Neural progenitor cell (in vitro differentiated cells): ENCODE data around the gene CTNNBIP1. TPM values are rescaled to one million over a fixed set of nuclear protein-coding genes. Genes with fewer than 3 reads are reported as not detected.

ENCODE experiments used
- DNase-seq: peaks from one replicate; pipeline ENCODE4 v3.0.0-alpha.2; 2016; ENCODE audit warnings: low spot score
- H2AFZ ChIP-seq: fragments of 200-600 bp; sonication (generic); replicated peaks from 2 replicates; pipeline ENCODE4 v1.6.1; 2016; ENCODE audit warnings: antibody characterized with exemption
- H3F3A ChIP-seq: fragments of 200-600 bp; sonication (generic); 2 replicates; pipeline ENCODE4 v1.6.1; 2016; ENCODE audit warnings: antibody characterized with exemption, low read depth
- H3K27ac ChIP-seq: fragments of 200-600 bp; sonication (generic); 2 replicates; pipeline ENCODE4 v1.5.1; 2016; ENCODE audit warnings: mild to moderate bottlenecking
- H3K27me3 ChIP-seq: fragments of 200-600 bp; sonication (generic); 2 replicates; pipeline ENCODE4 v1.6.1; 2016; ENCODE audit warnings: mild to moderate bottlenecking, moderate library complexity
- H3K36me3 ChIP-seq: fragments of 200-600 bp; sonication (generic); 2 replicates; pipeline ENCODE4 v1.5.1; 2016
- H3K4me1 ChIP-seq: fragments of 200-600 bp; sonication (generic); 2 replicates; pipeline ENCODE4 v1.6.1; 2016; ENCODE audit warnings: mixed run types
- H3K4me2 ChIP-seq: fragments of 200-600 bp; sonication (generic); 2 replicates; pipeline ENCODE4 v1.6.1; 2016
- H3K4me3 ChIP-seq: fragments of 200-600 bp; sonication (generic); 2 replicates; pipeline ENCODE4 v1.5.1; 2016
- H3K79me2 ChIP-seq: fragments of 200-600 bp; sonication (generic); 2 replicates; pipeline ENCODE4 v1.6.1; 2016; ENCODE audit warnings: low read depth
- H3K9ac ChIP-seq: fragments of 200-600 bp; sonication (generic); 2 replicates; pipeline ENCODE4 v1.6.1; 2016
- H3K9me3 ChIP-seq: fragments of 200-600 bp; sonication (generic); 2 replicates; pipeline ENCODE4 v1.5.1; 2016; ENCODE audit warnings: low read depth
- H4K20me1 ChIP-seq: fragments of 200-600 bp; sonication (generic); 2 replicates; pipeline ENCODE4 v1.6.1; 2016; ENCODE audit warnings: low read depth
- H3K27ac Mint-ChIP-seq: 3 replicates; pipeline ENCODE4 v1.8.0; 2021; ENCODE audit warnings: mixed read lengths
- H3K27me3 Mint-ChIP-seq: 2 replicates; pipeline ENCODE4 v1.8.0; 2022; ENCODE audit warnings: low read depth, mild to moderate bottlenecking, inconsistent platforms, moderate library complexity, mixed read lengths; ENCODE audit not compliant: insufficient read depth
- H3K36me3 Mint-ChIP-seq: 3 replicates; pipeline ENCODE4 v1.8.0; 2021; ENCODE audit warnings: mixed read lengths
- H3K4me1 Mint-ChIP-seq: 3 replicates; pipeline ENCODE4 v1.8.0; 2021; ENCODE audit warnings: mixed read lengths
- H3K4me3 Mint-ChIP-seq: 3 replicates; pipeline ENCODE4 v1.8.0; 2021; ENCODE audit warnings: mild to moderate bottlenecking, moderate library complexity, mixed read lengths
- H3K9me3 Mint-ChIP-seq: 3 replicates; pipeline ENCODE4 v1.8.0; 2020; ENCODE audit warnings: mixed read lengths
- EZH2 ChIP-seq: fragments of 200-600 bp; sonication (generic); IDR thresholded peaks from 2 replicates; pipeline ENCODE4 v1.6.1; 2017; ENCODE audit warnings: antibody characterized with exemption, mild to moderate bottlenecking, moderate library complexity
- EZH2phosphoT487 ChIP-seq: fragments of 200-600 bp; sonication (generic); IDR thresholded peaks from 2 replicates; pipeline ENCODE4 v1.6.1; 2017; ENCODE audit warnings: antibody characterized with exemption
- total RNA-seq: library from RNA; depleted of rRNA; stranded (reverse); fragments of >200 nt; gene quantifications from 2 replicates; pipeline ENCODE4 v1.2.3, GENCODE V29; 2015; ENCODE audit warnings: low replicate concordance
- TF ChIP-seq, protein P1 (sequence below): fragments of 200-600 bp; sonication (generic); IDR thresholded peaks from 2 replicates; pipeline ENCODE4 v1.5.1; 2017; ENCODE audit warnings: antibody characterized with exemption, mild to moderate bottlenecking

CTNNBIP1 gene
- total RNA-seq, 1 donor from 2014 or later, result 68.8 TPM

GRCh38 chr1:9825093-9826074, 84.7 kb downstream of the CTNNBIP1 start:
- TF ChIP-seq EZH2, result no peak
- TF ChIP-seq, protein P1, sequence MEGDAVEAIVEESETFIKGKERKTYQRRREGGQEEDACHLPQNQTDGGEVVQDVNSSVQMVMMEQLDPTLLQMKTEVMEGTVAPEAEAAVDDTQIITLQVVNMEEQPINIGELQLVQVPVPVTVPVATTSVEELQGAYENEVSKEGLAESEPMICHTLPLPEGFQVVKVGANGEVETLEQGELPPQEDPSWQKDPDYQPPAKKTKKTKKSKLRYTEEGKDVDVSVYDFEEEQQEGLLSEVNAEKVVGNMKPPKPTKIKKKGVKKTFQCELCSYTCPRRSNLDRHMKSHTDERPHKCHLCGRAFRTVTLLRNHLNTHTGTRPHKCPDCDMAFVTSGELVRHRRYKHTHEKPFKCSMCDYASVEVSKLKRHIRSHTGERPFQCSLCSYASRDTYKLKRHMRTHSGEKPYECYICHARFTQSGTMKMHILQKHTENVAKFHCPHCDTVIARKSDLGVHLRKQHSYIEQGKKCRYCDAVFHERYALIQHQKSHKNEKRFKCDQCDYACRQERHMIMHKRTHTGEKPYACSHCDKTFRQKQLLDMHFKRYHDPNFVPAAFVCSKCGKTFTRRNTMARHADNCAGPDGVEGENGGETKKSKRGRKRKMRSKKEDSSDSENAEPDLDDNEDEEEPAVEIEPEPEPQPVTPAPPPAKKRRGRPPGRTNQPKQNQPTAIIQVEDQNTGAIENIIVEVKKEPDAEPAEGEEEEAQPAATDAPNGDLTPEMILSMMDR, result no peak
- TF ChIP-seq EZH2phosphoT487, result no peak
- Histone ChIP-seq H2AFZ (no peak overlapping the region), H3K27ac (no peak overlapping the region), H3K4me1 (peaks cover 30% of the 10 kb centered on the region), H3K9ac (no peak overlapping the region), H3K36me3 (no peaks in the 10 kb centered on the region), H4K20me1 (peaks cover 28% of the 10 kb centered on the region), H3K4me2 (peak overlapping the region; percentile 98), H3F3A (peaks cover 44% of the 10 kb centered on the region), H3K4me3 (peak overlapping the region; percentile 78), H3K27me3 (peaks cover 13% of the 10 kb centered on the region), H3K79me2 (peaks cover 31% of the 10 kb centered on the region), H3K9me3 (no peaks in the 10 kb centered on the region)
- H3K27me3 Mint-ChIP-seq, result peaks cover 11% of the 10 kb centered on the region
- DNase-seq, result peak; percentile 39
- H3K36me3 Mint-ChIP-seq, result peaks cover 2% of the 10 kb centered on the region
- H3K4me3 Mint-ChIP-seq, result peak overlapping the region; percentile 83
- peaks cover 46% of the 10 kb centered on the region for H3K4me1 Mint-ChIP-seq
- H3K27ac Mint-ChIP-seq, result peak overlapping the region; percentile 54
- no peaks in the 10 kb centered on the region for H3K9me3 Mint-ChIP-seq

- H3F3A ChIP-seq, result peaks cover 48% of the 10 kb centered on the region
- H3K4me1 ChIP-seq, result peaks cover 34% of the 10 kb centered on the region
- Mint-ChIP-seq H3K36me3 (peaks cover 2% of the 10 kb centered on the region), H3K27ac (peak overlapping the region; percentile 54), H3K9me3 (no peaks in the 10 kb centered on the region), H3K4me1 (peaks cover 48% of the 10 kb centered on the region), H3K27me3 (peaks cover 11% of the 10 kb centered on the region), H3K4me3 (peak overlapping the region; percentile 83)
- no peak overlapping the region for H3K27ac ChIP-seq
- DNase-seq, result no peak
- H3K27me3 ChIP-seq, result peaks cover 13% of the 10 kb centered on the region
- peaks cover 35% of the 10 kb centered on the region for H4K20me1 ChIP-seq
- peak overlapping the region; percentile 78 for H3K4me3 ChIP-seq
- H3K9me3 ChIP-seq, result no peaks in the 10 kb centered on the region
- TF ChIP-seq EZH2phosphoT487 (no peak), EZH2 (no peak)
- TF ChIP-seq, protein P1, result no peak
- H3K36me3 ChIP-seq, result no peaks in the 10 kb centered on the region
- no peak overlapping the region for H3K9ac ChIP-seq
- H2AFZ ChIP-seq, result peak overlapping the region; percentile 99
- H3K4me2 ChIP-seq, result peak overlapping the region; percentile 98
- peaks cover 38% of the 10 kb centered on the region for H3K79me2 ChIP-seq
Measured at GRCh38 chr1:9824702-9825089, 85.4 kb downstream of the CTNNBIP1 start.

DNA sequence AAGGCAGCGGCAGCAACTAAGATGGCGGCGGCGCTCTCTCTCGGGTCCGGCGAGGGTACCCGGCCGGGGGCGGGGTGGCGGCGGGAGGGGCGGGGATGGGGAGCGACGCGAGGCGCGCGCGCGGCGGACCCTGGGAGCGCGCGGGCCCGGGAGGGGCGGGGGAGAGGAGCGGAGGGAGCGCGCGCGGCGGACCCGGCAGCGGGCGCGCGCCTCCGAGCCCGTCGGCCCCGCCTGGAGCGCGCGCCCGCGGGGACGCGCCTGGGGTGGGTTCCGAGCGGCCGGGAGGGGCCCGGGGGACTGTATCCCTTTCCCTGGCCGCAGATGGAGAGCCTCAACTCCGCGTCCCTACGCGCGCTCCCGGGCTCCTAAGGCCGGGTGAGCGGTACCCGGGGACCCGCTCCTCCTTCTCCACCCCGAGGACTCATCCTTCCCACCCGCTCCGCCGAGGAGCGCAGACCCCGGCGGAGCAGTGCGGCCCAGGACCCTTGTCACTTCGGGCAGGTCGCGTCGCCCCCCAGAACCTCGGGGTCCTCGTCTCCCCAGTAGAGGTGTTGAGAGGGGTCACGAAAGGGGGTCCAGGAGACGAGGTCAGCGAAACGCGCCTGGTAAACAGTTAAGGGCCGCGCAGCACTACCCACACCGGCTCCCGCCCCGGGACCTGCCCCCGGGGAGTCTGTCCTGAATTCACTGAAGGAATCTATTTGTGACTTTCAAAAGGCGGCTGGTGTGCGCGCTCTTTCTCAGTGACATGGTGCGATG, 85.9 kb downstream of the CTNNBIP1 start, which contains the start of gene CLSTN1:
Gene CLSTN1, minus strand, starts transcription at position 23 of the 759 bp plus-strand sequence. CDS start 232 bp downstream, outside the sequence.
- Histone ChIP-seq H3K4me3 (peak within 1 kb of the TSS; percentile 78), H2AFZ (peak within 1 kb of the TSS; percentile 99), H3K27ac (peak within 1 kb of the TSS; percentile 66), H3K9me3 (no peaks in the 10 kb centered on the region), H3K36me3 (no peaks in the 10 kb centered on the region), H3K9ac (peak within 1 kb of the TSS; percentile 71), H3K4me2 (peak within 1 kb of the TSS; percentile 98), H3K79me2 (peaks cover 43% of the 10 kb centered on the region), H4K20me1 (peaks cover 41% of the 10 kb centered on the region), H3K4me1 (peaks cover 34% of the 10 kb centered on the region), H3F3A (peaks cover 52% of the 10 kb centered on the region), H3K27me3 (peaks cover 13% of the 10 kb centered on the region)
- Mint-ChIP-seq H3K4me1 (peaks cover 48% of the 10 kb centered on the region), H3K9me3 (no peaks in the 10 kb centered on the region), H3K27ac (peak within 1 kb of the TSS; percentile 87), H3K4me3 (peak within 1 kb of the TSS; percentile 93), H3K27me3 (peaks cover 11% of the 10 kb centered on the region), H3K36me3 (peaks cover 4% of the 10 kb centered on the region)
- DNase-seq, result peak; percentile 98
- TF ChIP-seq EZH2phosphoT487, result no peak
- peak; percentile 43 for TF ChIP-seq EZH2
